Adrenal gland (tissue), 12 donors: ENCODE results near the gene AQP10. TPM values are rescaled to one million over a fixed set of nuclear protein-coding genes. Genes with fewer than 3 reads are reported as not detected.
A peak's percentile ranks its signal among the peaks of the same experiment; 100 is the strongest.

Experiments
- DNase-seq, 7 donors: peaks; one replicate each; pipeline ENCODE4 v3.0.0-alpha.2; 2019 to 2020
- H3K27ac ChIP-seq, 5 donors: fragments of 200-600 bp; sonication (generic) in 4 of 5; 1 replicate in 3 of 5; 2 replicates in 2 of 5; pipeline versions ENCODE4 v1.5.1 to v1.8.0; 2016 to 2020; ENCODE audit warnings: mild to moderate bottlenecking in 1 of 5
- H3K27me3 ChIP-seq: fragments of 200-600 bp; 2 replicates; pipeline ENCODE4 v1.8.0; 2021
- H3K36me3 ChIP-seq, 2 donors: fragments of 200-600 bp; replicated peaks in 1 of 2; 1 replicate in 1 of 2; 2 replicates in 1 of 2; pipeline versions ENCODE4 v1.5.1 to v1.8.0; 2018 to 2022
- H3K4me1 ChIP-seq, 2 donors: fragments of 200-600 bp; replicated peaks in 1 of 2; 1 replicate in 1 of 2; 2 replicates in 1 of 2; pipeline versions ENCODE4 v1.5.1 to v1.8.0; 2018 to 2021
- H3K4me3 ChIP-seq, 4 donors: fragments of 200-600 bp; sonication (generic) in 3 of 4; one replicate each; pipeline ENCODE4 v1.5.1; 2016 to 2018
- H3K9me3 ChIP-seq, 3 donors: fragments of 200-600 bp; sonication (generic) in 1 of 3; replicated peaks in 1 of 3; 1 replicate in 2 of 3; 2 replicates in 1 of 3; pipeline versions ENCODE4 v1.5.1 to v1.8.0; 2016 to 2021
- CTCF ChIP-seq, 6 experiments: fragments of 450-650 bp in 4 of 6; fragments of 200-600 bp in 2 of 6; sonication (generic) in 1 of 6; IDR thresholded peaks; 1 replicate in 5 of 6; 2 replicates in 1 of 6; pipeline versions ENCODE4 v1.5.1 to v1.8.0; 2016 to 2021; ENCODE audit warnings: antibody characterized with exemption in 6 of 6, mild to moderate bottlenecking in 2 of 6, moderate library complexity in 1 of 6
- POLR2A ChIP-seq, 2 donors: fragments of 450-650 bp; IDR thresholded peaks; one replicate each; pipeline ENCODE4 v1.6.1; 2017; ENCODE audit warnings: antibody characterized with exemption in 2 of 2, mild to moderate bottlenecking in 2 of 2, moderate library complexity in 1 of 2
- WGBS, 4 donors: extraction: QIAGEN DNeasy Blood & Tissue Kit in 2 of 4; methylation state at CpG; one replicate each; pipeline versions ENCODE4 v1.1.5 to v1.1.7; 2013 to 2017; 5-methylcytosine and 5-hydroxymethylcytosine counted together
- intact Hi-C, 2 donors: fragments of 100-400 bp; cut with DNase I; formaldehyde crosslinking; loops; one replicate each; pipeline versions ENCODE4 v1.14.1 to v1.15.0; 2022 to 2023
- polyA plus RNA-seq, 3 donors: library from polyadenylated mRNA; stranded (reverse); fragments of 200-250 nt in 2 of 3; fragments of 350-450 nt in 1 of 3; fragmentation: Illumina TruSeq in 1 of 3; extraction: RNeasy Lipid Tissue Mini Kit (QIAGEN cat#74804) in 1 of 3; gene quantifications; one replicate each; pipeline ENCODE4 v1.2.3, GENCODE V29; 2013 to 2014
- total RNA-seq, 9 donors: library from RNA; depleted of rRNA in 4 of 9; stranded (reverse); fragments of >200 nt in 4 of 9; fragments of 120-200 nt in 1 of 9; fragmentation: NEBNext Ultra II Directional in 1 of 9; extraction: Animal tissue kit (Norgen Biotek cat#: 25700) in 1 of 9; gene quantifications; one replicate each; pipeline versions ENCODE4 v1.1.0 to v1.2.4, GENCODE V29; 2013 to 2023
- donor health status: healthy with polysubstance abuse.
- donor health status: Bipolar disorder and iron deficiency.
- donor health status: DM: yes; HTN: yes; CAD: no.
- donor health status: DM: no; HTN: no; CAD: no.
- donor health status: DM: no; HTN: no; CAD: no.
- donor health status: DM: yes; HTN: yes; CAD: no.

AQP10 gene
- total and polyA plus RNA-seq, 12 donors: 0.06 TPM; not detected in 11

- intact Hi-C loops: no loop called here
Measured at GRCh38 chr1:154342132-154342531, 21.2 kb downstream of the AQP10 start.

GRCh38 chr1:154342836-154343472 lies 22.1 kb downstream of the AQP10 start:
- Histone ChIP-seq H3K27me3 (no peaks in the 10 kb centered on the region), H3K4me3 (no peak overlapping the region), H3K36me3 (peaks cover 0 to 80% of the 10 kb centered on the region in 2 donors), H3K27ac (no peak overlapping the region), H3K9me3 (no peaks in the 10 kb centered on the region), H3K4me1 (no peaks in the 10 kb centered on the region)
- intact Hi-C loops: no loop called here
- 73 to 83% (median 81%) methylated on average over 15 to 21 of the region's 21 CpGs for WGBS, 4 donors
- TF ChIP-seq CTCF (IDR thresholded peaks at IDR 0.05): no peak
- no peak for TF ChIP-seq POLR2A (IDR thresholded peaks at IDR 0.05)
- no peak for DNase-seq

More at GRCh38 chr1:154342132-154342531, 21.2 kb downstream of the AQP10 start:
- no peaks in the 10 kb centered on the region for H3K4me1 ChIP-seq
- DNase-seq: no peak
- WGBS, 4 donors: 64 to 93% (median 86%) methylated on average over 4 to 7 of the region's 7 CpGs
- no peaks in the 10 kb centered on the region for H3K9me3 ChIP-seq
- no peaks in the 10 kb centered on the region for H3K27me3 ChIP-seq
- no peak overlapping the region for H3K4me3 ChIP-seq
- peaks cover 0 to 87% of the 10 kb centered on the region in 2 donors for H3K36me3 ChIP-seq
- TF ChIP-seq CTCF (IDR thresholded peaks at IDR 0.05) (no peak), POLR2A (IDR thresholded peaks at IDR 0.05) (no peak)
- no peak overlapping the region for H3K27ac ChIP-seq

GRCh38 chr1:154344977-154345837 lies 24.3 kb downstream of the AQP10 start:
- WGBS, 4 donors: 85 to 90% (median 89%) methylated on average over 12 of the region's 12 CpGs
- Histone ChIP-seq H3K4me1 (no peaks in the 10 kb centered on the region), H3K9me3 (no peaks in the 10 kb centered on the region), H3K27ac (no peak overlapping the region), H3K27me3 (no peaks in the 10 kb centered on the region), H3K4me3 (no peak overlapping the region), H3K36me3 (peaks cover 0 to 79% of the 10 kb centered on the region in 2 donors)
- intact Hi-C loops: no loop called here
- DNase-seq: peak in 1 of 7 donors; percentile 43
- TF ChIP-seq POLR2A (IDR thresholded peaks at IDR 0.05): no peak
- TF ChIP-seq CTCF (IDR thresholded peaks at IDR 0.05): peak; percentile 10 to 38 (median 29)

GRCh38 chr1:154346276-154346917 lies 25.5 kb downstream of the AQP10 start:
- Histone ChIP-seq H3K36me3 (peaks cover 0 to 67% of the 10 kb centered on the region in 2 donors), H3K27ac (no peak overlapping the region), H3K9me3 (no peaks in the 10 kb centered on the region), H3K4me1 (no peaks in the 10 kb centered on the region), H3K4me3 (no peak overlapping the region), H3K27me3 (no peaks in the 10 kb centered on the region)
- WGBS, 4 donors: 92 to 95% (median 93%) methylated on average over 14 to 15 of the region's 15 CpGs
- no peak for DNase-seq
- intact Hi-C loops: no loop called here
- TF ChIP-seq CTCF (IDR thresholded peaks at IDR 0.05) (no peak), POLR2A (IDR thresholded peaks at IDR 0.05) (no peak)
